ENCODE measurements around the gene HS3ST4. TPM values are rescaled to one million over a fixed set of nuclear protein-coding genes. Genes with fewer than 3 reads are reported as not detected.

HS3ST4 gene
- polyA plus RNA-seq, 1 donor from 2014 or later, result 13.0 TPM

GRCh38 chr16:26149364-26150190 lies 457.8 kb downstream of the HS3ST4 start:
- H2AFZ ChIP-seq (ENCODE audit: low read depth, low read length), result no peak overlapping the region
- no peaks in the 10 kb centered on the region for H4K20me1 ChIP-seq (ENCODE audit: insufficient read depth)
- no peak overlapping the region for H3K4me3 ChIP-seq (ENCODE audit: low read length)
- H3K9ac ChIP-seq (ENCODE audit: low read length), result no peak overlapping the region
- no peaks in the 10 kb centered on the region for H3K9me2 ChIP-seq (ENCODE audit: insufficient read depth, low read length)
- H3K27me3 ChIP-seq (ENCODE audit: insufficient read depth, low read depth, low read length), result no peaks in the 10 kb centered on the region
- no peak overlapping the region for H3K27ac ChIP-seq (ENCODE audit: low read length)
- H3K79me2 ChIP-seq (replicated peaks; ENCODE audit: insufficient read depth, low read length), result no peaks in the 10 kb centered on the region
- H3K4me2 ChIP-seq (ENCODE audit: low read length), result no peak overlapping the region
- H3F3A ChIP-seq (ENCODE audit: insufficient read depth, low read length, poor library complexity, severe bottlenecking), result no peaks in the 10 kb centered on the region
- TF ChIP-seq CTCF (IDR thresholded peaks at IDR 0.05; ENCODE audit: poor library complexity, severe bottlenecking) (no peak), EP300 (conservative IDR thresholded peaks at IDR 0.05; ENCODE audit: poor library complexity, severe bottlenecking) (no peak), REST (IDR thresholded peaks at IDR 0.05; ENCODE audit: borderline replicate concordance) (no peak), RAD21 (conservative IDR thresholded peaks at IDR 0.05) (no peak), SMC3 (conservative IDR thresholded peaks at IDR 0.05; ENCODE audit: poor library complexity) (no peak), MXI1 (conservative IDR thresholded peaks at IDR 0.05; ENCODE audit: poor library complexity, severe bottlenecking) (no peak), POLR2AphosphoS5 (IDR thresholded peaks at IDR 0.05) (no peak), TAF1 (IDR thresholded peaks at IDR 0.05; ENCODE audit: low read depth) (no peak), EZH2 (IDR thresholded peaks at IDR 0.05; ENCODE audit: borderline replicate concordance, insufficient read depth, low read length, poor library complexity, severe bottlenecking) (no peak)
- H3K36me3 ChIP-seq (ENCODE audit: insufficient read depth, low read length), result no peaks in the 10 kb centered on the region
- no peaks in the 10 kb centered on the region for H3K9me3 ChIP-seq (ENCODE audit: low read length)

GRCh38 chr16:26155221-26155620 lies 463.5 kb downstream of the HS3ST4 start:
- Histone ChIP-seq H3K36me3 (ENCODE audit: insufficient read depth, low read length) (no peaks in the 10 kb centered on the region), H3K9ac (ENCODE audit: low read length) (no peak overlapping the region), H3K4me3 (ENCODE audit: low read length) (no peak overlapping the region), H3F3A (ENCODE audit: insufficient read depth, low read length, poor library complexity, severe bottlenecking) (no peaks in the 10 kb centered on the region), H3K4me2 (ENCODE audit: low read length) (no peak overlapping the region), H4K20me1 (ENCODE audit: insufficient read depth) (no peaks in the 10 kb centered on the region), H3K27me3 (ENCODE audit: insufficient read depth, low read depth, low read length) (no peaks in the 10 kb centered on the region), H3K9me2 (ENCODE audit: insufficient read depth, low read length) (no peaks in the 10 kb centered on the region), H3K27ac (ENCODE audit: low read length) (no peak overlapping the region), H3K9me3 (ENCODE audit: low read length) (no peaks in the 10 kb centered on the region), H2AFZ (ENCODE audit: low read depth, low read length) (no peak overlapping the region), H3K79me2 (replicated peaks; ENCODE audit: insufficient read depth, low read length) (no peaks in the 10 kb centered on the region)
- TF ChIP-seq RAD21 (conservative IDR thresholded peaks at IDR 0.05) (no peak), SMC3 (conservative IDR thresholded peaks at IDR 0.05; ENCODE audit: poor library complexity) (no peak), MXI1 (conservative IDR thresholded peaks at IDR 0.05; ENCODE audit: poor library complexity, severe bottlenecking) (no peak), TAF1 (IDR thresholded peaks at IDR 0.05; ENCODE audit: low read depth) (no peak), EZH2 (IDR thresholded peaks at IDR 0.05; ENCODE audit: borderline replicate concordance, insufficient read depth, low read length, poor library complexity, severe bottlenecking) (no peak), POLR2AphosphoS5 (IDR thresholded peaks at IDR 0.05) (no peak), CTCF (IDR thresholded peaks at IDR 0.05; ENCODE audit: poor library complexity, severe bottlenecking) (no peak), EP300 (conservative IDR thresholded peaks at IDR 0.05; ENCODE audit: poor library complexity, severe bottlenecking) (no peak), REST (IDR thresholded peaks at IDR 0.05; ENCODE audit: borderline replicate concordance) (no peak)

Data from neural cell (in vitro differentiated cells).